SIG-M5 treated with dmso at 0.1 percent for 504 hours (cell line): ENCODE data around the gene TULP4.
"Not testable (repeated sequence)": the region's sequence is repeated elsewhere in the genome, so short reads cannot be mapped to it uniquely, and the experiment has no call there.

Experiments
- DNase-seq: peaks from one replicate; lab custom pipeline; 2025; ENCODE audit not compliant: unreplicated experiment; lab: John Stamatoyannopoulos, UW

The TULP4 gene

DNA sequence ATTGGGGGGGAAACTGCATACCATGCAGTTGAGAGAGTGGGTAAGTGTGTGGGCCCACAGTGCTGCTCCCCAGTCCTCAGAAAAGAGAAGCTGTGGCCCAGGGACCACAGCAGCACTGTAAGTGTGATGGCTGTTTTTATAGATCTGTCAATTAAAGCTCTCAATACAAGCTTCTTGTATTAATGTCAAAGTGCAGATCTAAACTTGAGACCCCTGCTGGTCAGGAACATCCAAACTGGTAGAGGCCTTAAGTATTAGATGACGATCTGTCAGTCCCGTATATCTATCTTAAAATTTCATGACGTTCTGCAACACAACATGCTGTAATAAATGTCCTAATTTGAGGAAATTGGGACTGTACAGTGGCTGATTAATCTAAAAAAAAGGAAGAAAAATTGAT lies 74.8 kb downstream of the TULP4 start:
- no peak for DNase-seq

DNA sequence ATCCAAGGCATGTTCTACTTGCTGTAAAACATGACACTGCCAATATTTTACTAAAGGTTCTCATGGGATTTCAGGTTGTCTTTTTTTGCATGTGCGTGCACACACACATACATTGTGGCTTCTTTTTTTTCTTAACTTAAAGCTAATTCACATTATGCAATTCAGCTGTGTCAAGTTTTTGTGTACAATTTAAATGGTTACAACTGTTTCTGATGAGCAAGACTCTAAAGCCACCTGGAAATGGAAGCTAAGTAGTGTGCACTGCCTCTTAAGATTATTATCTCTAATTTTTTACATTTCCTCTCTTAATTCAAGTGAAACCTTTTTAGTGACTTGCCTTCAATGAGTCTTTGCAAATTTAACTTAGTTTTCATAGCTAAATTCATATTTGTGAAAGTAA lies 75.3 kb downstream of the TULP4 start:
- DNase-seq, result no peak

DNA sequence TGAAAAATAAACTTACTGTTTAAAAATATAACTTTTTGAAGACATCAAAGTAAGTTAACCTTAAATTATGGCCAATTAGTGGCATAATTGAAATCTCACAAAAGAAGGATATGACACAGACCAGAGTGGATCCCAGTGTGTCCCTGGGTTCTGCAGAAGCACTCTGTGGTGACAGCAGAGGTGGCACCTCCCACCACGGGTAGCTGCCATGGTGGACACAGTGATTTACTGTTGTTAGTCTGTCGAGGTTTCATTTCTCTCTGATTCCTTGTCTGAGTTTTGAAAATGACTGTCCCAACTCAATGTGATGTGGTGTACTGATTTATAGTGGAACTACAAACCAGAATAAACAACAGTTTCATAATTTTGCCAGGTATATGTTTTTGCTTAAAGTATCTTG lies 76.5 kb downstream of the TULP4 start:
- no peak for DNase-seq

DNA sequence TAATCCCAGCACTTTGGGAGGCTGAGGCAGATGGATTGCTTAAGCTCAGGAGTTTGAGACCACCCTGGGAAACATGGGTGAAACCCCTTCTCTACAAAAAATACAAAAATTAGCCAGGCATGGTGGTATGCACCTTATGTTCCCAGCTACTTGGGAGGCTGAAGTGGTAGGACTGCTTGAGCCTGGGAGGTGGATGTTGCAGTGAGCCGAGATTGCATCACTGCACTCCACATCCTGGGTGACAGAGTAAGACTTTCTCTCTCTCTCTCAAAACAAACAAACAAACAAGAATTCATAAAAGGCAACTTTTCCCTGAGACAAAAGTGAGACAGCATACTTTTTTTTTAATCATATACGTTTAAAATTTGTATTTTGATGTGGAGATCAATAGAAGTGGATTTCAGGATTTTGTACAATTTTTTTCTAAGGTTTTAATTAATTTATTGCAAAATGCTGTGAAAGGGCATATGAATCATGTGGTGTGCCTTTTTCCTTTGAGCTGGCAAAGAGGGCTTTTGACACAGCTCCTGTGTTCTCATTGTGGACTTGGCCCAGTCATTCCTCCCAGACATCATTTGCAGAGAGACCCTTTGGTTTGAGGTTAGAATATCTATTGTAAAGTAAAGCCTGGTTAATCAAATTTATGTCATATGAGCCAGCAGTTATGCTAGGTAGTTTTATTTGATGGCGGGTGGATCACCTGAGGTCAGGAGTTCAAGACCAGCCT lies 77.1 kb downstream of the TULP4 start:
- DNase-seq, result no peak

DNA sequence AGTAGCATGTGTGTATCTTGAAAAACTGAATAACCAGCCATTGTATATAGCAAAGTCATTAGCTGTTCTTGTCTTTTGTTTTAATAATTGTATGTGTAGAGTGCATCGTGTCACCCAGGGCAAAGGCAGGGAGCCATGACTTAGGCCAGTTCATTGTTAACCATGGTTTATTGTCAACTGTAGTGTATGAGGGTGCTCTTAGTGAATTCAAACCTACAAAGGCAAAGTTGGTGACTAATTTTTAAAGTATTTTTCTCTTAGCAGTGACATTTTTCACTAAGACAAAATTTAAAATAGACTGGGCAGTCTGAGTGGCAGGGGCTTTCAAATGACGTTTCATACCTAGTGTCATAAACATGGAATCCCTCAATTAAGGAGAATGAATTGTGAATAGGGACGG lies 79.0 kb downstream of the TULP4 start:
- no peak for DNase-seq

DNA sequence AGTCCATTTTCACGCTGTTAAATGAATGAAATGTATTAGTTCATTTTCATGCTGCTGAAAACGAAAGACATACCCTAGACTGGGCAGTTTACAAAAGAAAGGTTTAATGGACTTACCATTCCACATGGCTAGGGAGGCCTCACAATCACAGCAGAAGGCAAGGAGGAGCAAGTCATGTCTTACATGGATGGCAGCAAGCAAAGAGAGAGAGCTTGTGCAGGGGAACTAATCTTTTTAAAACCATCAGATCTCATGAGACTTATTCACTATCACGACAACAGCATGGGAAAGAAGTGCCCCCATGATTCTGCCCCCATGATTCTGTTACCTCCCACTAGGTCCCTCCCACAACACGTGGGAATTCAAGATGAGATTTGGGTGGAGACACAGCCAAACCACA lies 79.7 kb downstream of the TULP4 start:
- DNase-seq, result not testable (repeated sequence)

DNA sequence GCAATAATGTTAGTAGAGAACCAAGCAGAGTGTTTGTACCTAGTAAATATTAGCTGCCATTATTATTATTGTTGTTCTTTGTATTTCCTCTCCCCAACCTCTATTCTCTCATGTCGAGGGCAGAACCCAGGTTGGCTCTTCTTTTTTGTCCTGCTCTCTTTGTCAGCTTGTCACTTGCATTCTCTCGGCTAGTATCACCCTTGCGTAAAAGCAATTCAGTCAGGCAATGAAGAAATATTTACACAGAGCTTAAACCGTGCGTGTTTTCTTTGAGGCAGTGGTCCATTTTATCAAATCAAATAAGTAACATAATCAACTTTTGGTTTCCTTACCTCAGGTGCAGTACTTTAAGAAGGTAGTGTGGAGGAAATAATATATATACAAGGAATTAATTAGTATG lies 83.9 kb downstream of the TULP4 start:
- no peak for DNase-seq

DNA sequence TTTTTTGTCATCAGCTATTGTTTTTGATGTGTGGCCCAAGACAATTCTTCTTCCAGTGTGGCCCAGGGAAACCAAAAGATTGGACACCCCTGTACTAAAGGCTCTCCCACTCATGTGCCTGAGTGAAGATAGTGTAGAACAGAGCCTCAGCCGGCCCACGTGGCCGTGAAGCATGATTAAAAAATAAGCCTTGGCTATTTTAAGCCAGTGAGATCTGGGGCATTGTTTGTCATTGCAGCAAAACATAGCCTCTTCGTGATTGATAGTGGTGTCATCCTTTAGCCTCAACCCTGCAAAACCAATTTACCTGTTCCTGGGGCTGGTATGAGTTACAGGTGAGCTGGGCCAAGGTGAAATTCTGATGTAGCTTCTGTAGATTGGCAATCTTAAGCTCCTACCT lies 85.3 kb downstream of the TULP4 start:
- no peak for DNase-seq

DNA sequence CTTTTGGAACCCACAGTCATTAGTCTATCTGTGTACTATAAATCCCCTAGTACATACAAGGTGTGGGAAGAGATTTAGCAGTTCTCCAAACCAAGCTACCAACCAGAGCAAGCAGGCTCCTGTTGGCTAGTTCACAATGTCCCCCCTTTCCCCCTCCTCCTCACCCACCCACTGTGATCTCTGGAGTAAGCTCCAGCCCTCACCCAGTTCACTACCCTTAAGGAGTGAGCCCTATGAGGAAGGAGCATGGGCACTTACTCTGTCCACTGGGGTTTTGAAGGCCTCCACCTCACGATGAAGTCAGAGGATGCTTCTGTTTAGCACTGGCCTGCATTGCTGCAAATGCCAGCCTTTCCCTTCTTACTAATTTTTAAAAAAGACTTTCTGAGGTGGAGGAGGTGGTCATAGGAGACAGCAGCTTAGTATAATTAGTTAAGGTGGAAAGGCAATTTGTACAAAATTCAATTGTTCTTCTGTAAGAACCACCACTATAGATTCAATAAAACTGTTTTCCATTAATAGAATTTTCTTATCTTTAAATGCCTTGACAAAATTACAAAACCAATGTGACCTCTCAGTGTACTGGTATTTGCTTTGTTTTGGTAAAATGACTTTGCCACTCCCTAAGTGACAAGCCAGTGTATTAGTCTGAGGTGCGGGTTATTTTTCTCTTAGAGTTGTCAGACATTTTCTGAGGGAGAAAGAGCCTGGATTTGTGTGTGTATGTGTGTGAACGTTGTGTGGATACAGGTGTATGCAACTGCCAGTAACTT lies 86.2 kb downstream of the TULP4 start:
- DNase-seq, result no peak

DNA sequence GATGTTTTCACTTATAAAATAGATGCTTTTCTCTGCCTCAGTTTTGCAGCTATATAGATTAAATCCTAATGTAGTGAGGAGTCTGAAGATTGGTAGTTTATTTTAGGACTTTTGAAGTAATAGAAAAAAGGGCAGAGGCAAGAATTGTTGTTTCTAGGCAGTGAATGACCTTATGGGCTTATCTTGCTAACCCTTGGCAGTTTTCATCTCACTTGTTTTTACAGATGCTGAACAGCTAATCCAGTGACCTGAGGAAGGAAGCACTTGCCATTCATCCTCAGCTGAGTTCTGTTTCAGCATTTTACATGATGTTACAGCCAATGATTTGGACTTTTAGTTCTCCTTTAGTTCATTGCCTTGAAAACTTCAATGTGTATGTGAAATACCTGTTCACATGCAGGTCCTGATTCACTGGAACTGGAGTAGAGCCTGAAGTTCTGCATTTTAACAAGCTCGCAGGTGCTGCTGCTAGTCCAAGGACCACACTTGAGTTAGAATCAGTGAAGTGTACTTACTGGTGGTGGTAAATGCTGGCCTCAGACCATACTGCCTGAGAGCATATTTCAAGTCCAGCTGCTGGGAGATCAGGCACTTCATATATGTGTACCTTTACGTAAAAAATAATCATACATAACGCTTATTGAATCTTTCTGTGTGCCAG lies 86.9 kb downstream of the TULP4 start:
- no peak for DNase-seq

DNA sequence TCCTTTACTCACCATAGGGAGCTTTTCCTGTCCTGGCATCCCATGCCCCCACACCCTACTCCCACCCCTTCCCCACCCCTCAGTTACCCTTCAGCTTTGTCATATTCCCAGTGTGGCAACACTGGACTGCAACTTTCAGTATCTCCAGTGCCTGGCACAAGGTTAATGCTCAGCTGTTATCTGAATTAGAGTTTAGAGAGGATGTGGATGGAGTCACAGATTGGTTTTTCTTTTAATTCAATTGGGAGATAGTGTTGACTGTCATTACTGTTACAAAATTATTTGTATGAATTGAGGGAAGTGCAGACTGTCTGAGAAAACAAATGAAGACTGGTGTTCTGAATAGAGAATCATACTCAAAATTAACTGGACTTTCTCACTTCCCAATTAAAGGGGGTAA lies 89.9 kb downstream of the TULP4 start:
- no peak for DNase-seq

DNA sequence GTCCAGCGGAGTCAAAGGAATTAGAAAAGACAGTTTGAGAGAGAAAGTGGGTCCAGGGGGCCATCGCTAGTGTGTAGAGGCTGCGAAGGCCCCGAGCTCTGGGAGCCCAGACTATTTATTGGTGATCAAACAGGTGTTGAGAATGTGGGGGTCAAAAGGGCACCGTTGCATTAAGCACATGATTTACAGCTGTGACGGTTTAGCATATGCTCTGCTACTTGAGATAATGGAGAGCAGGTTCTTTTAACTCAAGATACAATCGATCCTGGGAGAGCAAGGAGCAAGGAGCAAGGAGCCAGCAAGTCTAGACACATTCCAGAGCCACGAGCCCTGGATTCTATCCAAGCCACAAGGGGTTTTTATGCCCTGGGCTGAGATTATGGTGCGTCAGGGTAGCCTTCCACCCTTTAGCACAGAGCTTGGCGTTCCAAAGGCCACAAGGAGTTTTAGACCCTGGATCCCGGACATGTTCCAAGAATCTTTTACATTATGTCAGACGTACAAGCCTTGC lies 93.1 kb downstream of the TULP4 start:
- DNase-seq, result not testable (repeated sequence)

DNA sequence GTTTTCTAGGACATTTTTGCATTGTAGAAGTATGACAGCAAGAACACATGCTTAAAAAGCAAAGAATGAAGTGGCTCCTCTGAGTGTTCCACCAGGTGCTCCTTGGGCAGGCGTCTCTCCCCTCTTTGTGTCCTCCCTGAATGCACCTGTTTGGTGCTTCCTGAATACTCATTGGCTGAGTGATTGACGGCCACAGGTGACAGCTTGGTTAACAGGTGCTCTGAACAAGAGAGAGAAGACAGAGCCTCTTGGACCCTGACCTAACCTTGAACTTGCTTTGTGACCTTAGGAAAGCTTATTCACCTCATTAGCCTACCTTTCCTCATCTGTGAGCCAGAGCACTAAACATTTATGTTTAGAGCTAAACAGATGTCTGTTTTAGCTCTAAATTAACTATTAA lies 93.7 kb downstream of the TULP4 start:
- no peak for DNase-seq

DNA sequence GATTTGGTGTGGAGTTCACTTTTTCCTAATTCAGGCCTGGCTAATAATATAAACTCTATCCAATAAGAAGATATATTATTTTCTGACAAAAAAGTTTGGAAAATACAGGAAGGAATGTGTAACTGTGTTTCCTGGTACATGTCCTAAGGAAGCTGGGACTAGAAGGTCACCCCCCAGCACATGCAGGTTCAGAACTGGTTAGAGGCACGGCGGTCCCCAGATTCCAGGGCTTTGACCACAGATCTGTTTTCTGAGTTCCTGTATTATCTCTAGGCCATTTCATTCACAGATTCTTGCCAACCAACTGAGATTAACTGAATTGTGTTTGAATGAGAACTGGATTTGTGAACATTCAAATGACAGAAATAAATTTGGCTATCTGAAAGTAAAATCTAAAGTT lies 94.5 kb downstream of the TULP4 start:
- no peak for DNase-seq

DNA sequence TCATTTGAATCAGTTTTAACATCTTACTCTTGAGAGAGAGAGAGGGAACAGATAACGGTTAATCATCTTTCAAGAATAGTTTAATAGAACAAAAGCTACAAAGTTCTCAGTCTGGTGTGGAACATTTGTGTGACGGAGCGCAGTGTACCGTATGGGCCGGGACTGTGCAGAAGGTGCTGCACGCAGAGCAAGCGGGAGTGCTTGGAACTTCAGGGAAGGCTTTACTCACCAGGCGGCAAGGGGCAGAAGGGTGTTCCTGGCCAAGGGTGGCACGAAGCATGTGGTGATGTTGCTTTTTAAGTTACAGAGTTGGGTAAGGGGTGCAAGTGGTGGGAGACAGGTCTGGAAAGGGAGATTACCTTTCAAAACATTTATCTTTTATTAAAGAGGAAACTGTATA lies 95.7 kb downstream of the TULP4 start:
- no peak for DNase-seq

DNA sequence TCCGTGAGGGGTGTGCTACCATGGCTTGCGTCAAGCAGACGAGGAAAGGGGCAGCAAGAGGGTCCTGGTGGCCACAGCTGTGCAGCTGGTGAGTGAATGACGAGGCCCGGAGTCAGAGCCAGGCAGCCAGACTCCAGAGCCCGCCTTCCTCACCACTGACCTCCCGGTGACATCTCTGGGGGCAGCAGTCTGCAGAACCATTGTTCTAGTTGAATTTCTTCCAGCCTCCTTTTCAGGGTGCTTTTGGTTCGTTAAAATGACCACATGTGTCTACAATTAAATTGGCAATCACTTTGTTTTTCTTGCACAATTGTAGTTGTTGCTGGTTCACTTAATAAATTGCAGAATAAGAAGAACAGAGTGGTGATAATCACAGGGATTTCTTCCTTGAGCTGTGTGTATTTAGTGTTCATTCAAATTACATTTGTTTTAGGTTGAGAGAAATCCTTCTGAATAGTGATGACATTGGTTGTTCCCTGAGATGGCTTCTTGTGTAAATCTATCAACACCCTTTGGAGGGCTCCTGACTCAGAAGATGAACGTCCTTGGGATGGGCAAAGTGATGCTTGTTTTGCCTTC lies 96.4 kb downstream of the TULP4 start:
- no peak for DNase-seq

DNA sequence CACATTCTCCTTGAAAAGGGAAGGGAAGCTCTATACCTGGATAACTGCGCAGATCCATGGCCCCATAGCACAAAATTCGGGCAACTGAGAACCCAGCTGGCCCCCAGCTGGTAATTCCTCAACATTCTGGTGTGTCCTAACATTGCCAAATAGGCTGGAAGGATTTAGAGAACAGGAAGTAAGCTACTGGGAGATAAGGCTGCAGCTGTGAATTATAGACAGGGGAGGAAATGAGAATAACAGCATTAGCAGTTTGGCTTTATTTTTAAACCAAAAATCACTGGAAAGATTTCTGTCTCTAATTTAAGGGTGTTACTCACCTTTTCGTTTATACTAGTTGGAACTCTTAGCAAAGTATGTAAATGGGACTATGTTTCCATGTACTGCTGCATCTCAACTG lies 97.2 kb downstream of the TULP4 start:
- DNase-seq, result peak; percentile 42

DNA sequence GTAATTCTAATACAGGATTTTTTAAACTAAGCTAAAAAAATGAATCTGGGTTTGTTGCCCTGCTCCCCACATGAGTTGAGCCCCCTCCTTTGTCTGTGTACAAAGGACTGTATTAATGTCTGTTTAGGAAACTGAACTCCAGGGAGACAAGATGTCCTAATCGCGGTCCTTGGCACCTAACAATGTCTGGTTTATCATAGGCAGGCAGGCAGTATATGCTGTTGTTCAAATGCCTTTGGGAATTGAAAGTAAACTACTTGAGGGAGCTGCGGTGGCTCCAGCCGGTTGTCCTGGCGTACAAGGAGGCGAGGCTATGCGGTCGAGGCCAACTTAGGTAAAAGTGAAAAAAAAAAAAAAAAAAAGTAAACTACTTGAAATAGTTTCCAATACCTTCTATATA lies 98.5 kb downstream of the TULP4 start:
- no peak for DNase-seq

DNA sequence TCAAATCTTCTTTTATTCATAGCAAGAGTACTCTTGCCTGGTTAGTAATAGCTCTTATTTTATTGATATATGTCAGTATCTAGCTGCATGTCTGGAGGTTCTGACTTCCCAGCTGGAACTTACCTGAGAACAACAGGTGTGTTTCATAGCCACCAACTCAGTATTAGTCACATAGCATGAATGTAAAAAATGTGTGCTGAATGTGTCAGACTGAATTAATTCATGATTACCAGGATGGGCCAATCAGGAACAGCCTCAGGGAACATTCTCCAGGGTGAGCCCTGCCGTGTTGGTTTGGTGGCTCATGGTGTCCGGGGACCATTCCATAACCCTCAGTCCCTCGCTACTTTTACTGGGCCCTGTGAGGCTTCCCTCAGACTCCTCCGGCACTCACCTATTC lies 99.7 kb downstream of the TULP4 start:
- DNase-seq, result no peak

DNA sequence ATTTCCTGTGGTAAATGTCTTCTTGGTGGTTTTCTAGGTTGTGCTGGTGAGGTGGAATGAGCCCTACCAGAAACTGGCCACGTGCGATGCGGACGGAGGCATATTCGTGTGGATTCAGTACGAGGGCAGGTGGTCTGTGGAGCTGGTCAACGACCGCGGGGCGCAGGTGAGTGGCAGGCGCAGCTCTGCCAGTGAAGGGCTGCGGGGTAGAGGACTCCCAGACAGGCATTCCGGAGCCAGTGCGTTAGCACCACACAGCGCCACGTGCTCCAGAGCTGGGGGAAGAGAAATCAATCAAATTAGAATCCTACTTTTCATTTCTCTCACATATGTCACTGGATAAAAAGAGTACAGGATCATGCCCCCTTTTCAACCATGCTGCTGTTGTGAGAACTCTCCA lies 100.8 kb downstream of the TULP4 start:
- DNase-seq, result no peak

DNA sequence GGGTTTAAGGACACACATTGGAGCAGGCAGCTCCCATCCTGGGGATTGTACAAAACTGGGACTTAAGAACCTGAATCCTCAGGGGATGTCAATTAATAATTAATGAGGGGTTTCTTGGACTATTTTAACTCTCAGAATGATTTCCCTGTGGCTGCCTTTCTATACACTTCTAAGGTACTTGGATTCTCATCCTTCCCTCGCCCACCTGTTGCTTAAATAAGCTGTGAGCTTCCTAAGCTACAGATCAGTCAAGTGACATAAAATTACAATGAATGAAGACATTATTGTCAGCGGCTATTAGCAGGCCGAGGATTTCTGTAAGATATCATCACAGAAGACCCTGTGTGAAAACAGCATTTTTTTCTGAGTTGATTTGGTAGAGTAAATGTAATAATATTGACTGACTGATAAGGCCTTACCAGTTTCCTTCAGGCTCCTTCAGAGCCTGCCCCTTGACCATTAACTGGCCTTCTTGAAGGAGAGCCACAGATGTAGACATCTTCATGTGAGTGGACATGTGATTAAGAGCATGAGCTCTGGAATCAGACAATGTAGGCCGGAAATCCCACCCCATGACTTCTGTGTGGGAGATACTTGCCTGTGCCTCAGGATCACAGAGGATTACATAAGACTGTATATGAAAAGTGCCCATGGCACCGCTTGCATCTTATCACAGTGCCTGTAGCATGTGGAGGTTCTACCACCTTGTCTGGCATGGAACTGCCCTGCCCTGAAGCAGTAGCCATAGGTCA lies 101.7 kb downstream of the TULP4 start:
- no peak for DNase-seq
